Measurements from ENCODE around the gene ANKS1A.

DNA sequence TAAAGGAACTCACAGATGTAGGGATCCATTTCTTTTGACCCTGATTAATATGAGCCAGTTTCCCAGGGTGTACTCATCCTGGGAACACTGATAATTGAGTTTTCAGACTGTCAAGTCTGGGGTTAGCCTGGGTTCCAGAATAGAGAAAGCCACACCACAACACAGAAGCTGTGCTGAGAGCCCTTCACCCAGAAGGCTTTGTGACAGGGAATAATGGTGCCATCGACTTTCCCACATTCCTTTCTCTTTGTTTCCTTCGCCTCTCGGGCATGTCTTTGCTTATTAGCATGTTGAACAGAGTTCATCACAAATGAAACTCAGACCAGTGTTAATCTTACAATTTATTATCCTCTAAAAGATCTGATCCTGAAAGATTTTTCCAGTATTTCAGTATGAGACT is 157.0 kb downstream of the ANKS1A start:
- TF ChIP-seq, protein P1, sequence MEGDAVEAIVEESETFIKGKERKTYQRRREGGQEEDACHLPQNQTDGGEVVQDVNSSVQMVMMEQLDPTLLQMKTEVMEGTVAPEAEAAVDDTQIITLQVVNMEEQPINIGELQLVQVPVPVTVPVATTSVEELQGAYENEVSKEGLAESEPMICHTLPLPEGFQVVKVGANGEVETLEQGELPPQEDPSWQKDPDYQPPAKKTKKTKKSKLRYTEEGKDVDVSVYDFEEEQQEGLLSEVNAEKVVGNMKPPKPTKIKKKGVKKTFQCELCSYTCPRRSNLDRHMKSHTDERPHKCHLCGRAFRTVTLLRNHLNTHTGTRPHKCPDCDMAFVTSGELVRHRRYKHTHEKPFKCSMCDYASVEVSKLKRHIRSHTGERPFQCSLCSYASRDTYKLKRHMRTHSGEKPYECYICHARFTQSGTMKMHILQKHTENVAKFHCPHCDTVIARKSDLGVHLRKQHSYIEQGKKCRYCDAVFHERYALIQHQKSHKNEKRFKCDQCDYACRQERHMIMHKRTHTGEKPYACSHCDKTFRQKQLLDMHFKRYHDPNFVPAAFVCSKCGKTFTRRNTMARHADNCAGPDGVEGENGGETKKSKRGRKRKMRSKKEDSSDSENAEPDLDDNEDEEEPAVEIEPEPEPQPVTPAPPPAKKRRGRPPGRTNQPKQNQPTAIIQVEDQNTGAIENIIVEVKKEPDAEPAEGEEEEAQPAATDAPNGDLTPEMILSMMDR (conservative IDR thresholded peaks at IDR 0.05) = no peak
- no peak for TF ChIP-seq EZH2 (IDR thresholded peaks at IDR 0.05; ENCODE audit: low read depth)

All from PC-9 (cell line).